GM21367 (cell line): ENCODE data around the gene NEDD4L.

Source experiments
- ATAC-seq: cut with Tn5 transposase; IDR thresholded peaks from one replicate; pipeline ENCODE4 v1.9.1; 2021; ENCODE audit not compliant: unreplicated experiment

The NEDD4L gene

DNA sequence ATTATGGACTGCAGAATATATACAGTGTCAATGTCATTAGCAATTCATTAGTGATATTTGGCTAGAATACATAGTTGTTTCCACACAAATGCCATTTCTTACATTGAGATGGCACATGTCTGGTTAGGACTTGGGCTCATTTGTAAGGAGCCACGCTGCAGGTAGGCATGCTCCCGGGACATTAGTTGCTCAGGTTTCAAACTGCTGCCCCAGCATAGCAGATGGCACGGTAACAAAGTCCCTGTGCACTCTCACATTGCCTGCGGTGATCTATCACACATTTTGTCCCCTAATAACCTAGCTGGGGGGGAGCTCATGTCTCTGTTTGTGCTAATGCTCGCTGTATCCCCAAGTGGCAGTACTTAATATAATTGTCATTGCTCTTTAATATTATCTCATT lies 185.1 kb downstream of the NEDD4L start:
- no peak for ATAC-seq

DNA sequence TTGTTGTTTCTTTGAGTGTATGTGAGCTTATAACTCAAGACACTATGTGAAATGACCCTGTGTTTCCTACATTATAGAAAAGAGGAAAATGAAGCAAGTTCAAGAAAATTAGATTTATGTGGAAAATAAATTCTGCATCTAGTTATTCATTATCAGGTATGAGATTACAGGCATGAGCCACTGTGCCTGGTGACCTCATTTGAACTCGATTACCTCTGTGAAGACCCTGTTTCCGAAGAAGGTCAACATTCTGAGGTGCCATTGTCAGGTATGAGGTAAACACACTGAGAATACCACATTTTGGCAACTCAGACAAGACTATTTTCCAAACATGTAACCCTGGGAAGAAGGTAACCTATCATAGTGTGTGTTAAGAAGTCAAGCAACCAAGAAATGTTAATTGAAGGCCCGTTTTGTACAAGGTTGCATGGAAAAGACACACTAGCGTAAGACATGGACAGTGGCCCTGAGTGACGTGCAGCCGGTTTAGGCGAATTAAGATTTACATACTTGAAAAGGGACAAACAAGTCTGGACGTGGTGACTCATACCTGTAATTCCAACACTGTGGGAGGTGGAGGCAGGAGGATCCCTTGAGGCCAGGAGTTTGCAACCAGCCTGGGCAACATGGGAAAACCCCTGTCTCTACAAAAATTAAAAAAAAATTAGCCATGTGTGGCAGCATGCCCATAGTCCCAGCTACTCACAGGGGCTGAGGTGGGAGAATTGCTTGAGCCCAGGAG lies 186.6 kb downstream of the NEDD4L start:
- no peak for ATAC-seq

DNA sequence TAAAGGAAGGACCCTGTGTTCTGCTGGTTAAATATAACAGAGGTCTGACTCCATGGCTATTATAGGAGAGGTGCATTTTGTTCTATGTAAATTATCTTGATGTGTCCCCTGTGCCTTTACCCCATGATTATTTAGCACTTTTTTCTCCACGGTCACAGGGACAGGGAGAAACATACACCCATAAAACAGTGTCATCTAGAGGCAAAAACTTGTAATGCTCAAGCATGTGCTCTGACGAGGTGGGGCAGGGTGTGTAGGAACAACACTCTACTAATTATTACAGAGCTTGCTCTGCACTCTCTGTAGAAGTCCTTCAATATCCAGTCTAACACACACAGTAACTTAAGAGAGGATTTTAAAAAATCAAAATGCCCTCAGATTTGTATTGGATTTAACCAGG lies 187.9 kb downstream of the NEDD4L start:
- ATAC-seq: no peak

DNA sequence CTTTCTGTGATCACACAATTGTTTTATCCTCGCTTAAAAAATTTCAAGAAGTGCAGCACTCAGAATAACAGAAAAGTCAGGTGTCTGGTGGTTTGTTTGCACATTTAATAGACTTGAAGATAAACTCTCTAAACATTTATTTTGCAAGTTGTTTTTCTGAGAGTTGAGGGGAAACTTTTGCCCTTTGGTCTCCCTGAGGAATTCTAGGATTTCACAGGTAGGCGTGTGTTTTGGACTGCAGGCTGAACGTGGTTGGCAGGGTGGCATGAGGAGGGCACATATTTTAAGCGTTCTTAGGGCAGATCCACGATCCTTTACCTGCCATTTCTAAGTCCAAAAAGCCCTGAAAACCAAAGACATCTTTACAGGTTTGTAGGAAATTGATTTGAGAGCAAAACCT lies 188.6 kb downstream of the NEDD4L start:
- no peak for ATAC-seq

DNA sequence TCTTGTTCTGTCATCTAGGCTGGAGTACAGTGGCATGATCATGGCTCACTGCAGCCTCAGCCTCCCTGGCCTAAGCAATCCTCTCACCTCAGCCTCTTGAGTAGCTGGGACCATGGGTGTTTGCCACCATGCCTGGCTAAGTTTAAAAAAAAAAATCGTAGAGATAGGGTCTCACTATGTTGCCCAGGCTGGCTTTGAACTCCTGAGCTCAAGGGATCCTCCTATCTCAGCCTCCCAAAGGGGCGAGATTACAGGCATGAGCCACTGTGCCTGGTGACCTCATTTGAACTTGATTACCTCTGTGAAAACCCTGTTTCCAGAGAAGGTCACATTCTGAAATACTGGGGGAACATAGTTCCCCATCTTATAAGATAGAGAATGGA lies 190.3 kb downstream of the NEDD4L start:
- ATAC-seq: no peak

DNA sequence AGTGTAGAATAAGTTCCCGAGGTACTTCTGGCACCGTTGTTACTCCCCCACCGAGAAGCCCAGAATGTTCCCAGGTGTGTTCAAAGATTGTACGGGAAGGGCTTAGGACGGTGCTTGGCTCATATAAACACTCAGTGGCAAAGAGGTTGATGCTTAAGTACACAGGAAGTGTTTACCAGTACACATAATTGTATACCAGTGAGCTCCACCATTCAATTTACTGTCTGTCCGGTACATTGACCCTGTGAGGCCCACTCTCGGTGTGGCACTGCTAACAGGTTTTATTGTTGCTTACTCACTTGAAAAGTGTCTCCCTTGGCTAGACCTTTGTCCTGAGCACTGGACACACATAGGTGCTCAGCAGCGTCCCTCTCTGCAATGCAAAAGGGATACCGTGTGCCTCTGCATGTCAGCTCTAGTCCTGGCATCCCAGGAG lies 191.0 kb downstream of the NEDD4L start:
- no peak for ATAC-seq

DNA sequence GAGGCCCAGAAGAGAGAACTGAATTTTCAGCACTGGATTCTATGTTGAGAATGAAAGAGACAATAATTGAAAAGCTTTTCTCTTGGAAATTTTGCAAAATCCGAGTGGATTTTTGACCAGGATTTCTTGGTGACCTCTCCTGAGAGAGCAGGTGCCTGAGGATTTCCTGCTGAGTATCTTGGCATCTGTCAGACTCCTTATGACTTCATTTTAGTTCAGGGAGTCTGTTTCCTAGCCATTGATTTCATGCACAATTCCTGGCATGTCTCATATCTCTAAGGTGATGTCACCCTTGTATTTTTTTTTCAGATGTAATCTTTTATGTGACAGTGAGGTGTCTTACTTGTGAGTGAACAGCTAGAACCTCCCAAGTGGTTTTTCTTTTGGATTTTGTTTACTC lies 195.9 kb downstream of the NEDD4L start:
- no peak for ATAC-seq

DNA sequence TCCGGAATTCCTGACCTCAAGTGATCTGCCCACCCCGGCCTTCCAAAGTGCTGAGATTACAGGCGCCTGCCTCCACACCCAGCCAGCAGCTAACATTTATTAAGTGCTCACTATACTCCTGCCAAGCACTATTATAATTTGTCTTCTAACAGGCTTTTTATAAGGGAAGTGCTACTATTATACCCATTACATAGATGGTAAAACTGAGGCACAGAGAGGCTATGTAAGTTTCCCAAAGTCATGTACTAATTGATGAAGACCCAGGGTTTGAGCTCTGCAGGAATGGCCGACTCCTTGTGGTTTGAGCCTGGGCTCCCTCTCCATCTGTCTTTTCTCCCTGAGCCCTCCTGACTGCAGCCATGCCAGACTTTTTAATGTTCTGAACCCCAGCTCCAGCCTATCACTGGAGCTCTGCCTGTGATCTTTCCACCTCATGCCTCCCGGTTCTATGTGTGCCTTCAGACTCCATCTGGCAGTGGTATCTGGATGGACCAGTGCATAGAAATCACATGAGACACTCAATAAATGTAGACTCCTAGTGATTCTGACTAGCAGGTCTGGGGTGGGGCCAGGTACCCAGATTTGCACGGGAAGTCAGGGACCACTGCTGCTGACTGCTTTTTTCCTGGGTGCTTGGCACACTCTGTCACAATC lies 197.1 kb downstream of the NEDD4L start:
- no peak for ATAC-seq

DNA sequence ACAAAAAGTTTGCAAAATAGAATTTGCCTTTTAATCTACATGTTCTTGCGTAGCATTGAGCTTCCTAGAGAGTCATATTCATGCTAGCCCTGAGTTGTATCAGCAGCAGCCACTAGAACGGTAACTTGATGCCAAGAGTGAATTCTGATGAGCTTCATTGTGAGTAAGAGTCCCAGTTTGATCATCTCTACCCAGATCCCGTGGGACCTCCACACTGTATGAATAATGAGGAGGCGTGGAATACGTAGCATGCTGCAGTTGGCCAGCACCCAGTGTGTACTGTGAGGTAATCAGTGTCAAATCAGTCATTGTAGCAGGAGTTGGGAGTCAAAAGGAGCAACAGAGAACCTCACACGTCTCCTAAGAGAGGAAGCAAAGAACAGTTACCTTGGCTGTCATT lies 197.9 kb downstream of the NEDD4L start:
- no peak for ATAC-seq

DNA sequence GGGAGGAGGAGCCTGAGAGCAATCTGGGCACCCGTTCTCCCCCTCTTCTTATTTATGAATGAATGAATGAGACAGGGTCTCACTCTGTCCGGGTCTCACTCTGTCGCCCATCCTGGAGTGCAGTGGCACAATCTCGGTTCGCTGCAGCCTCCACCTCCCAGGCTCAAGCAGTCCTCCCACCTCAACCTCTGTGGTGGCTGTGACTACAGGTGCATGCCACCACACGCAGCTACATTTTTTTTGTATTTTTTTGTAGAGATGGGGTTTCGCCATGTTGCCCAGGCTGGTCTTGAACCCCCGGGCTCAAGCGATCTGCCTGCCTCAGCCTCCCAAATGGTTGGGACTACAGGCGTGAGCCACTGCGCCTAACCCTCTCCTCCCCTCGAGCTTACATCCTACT lies 198.4 kb downstream of the NEDD4L start:
- no peak for ATAC-seq

DNA sequence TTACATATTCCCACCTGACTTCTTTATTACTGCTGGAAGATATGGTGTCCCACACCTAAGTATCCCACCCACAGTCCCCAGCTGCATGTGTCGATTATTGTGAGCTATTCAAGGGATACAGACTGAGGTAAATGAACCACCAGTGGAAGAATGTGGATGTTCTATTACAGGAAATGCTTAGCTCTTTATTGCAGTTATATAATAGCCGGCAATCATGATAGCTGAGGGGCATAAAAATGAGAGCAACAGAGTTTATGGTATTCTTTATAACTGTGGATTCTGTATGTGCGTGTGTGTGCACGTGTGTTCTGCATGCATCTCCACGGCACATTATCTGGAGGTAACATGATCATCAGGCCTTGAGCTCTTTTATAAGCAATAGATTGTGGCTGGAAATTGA lies 198.9 kb downstream of the NEDD4L start:
- no peak for ATAC-seq

DNA sequence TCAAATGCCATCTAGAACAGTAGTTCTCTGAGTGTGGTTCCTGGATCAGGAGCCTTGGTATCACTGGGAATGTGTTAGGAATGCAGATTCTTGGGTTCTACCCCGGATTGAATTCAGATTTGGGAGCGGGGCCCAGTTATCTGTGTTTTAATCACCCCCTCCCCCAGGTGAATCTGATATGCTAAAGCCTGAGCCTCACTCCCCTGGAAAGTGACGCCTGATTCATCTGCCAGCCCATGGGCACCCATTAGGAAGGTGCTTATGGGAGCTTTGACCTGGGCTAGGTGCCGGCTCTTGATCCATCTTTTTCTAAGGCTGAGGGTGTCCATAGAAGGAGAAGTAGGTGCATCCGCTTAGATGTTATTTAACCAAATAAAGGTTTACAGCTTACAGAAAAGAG lies 199.4 kb downstream of the NEDD4L start:
- ATAC-seq: no peak

DNA sequence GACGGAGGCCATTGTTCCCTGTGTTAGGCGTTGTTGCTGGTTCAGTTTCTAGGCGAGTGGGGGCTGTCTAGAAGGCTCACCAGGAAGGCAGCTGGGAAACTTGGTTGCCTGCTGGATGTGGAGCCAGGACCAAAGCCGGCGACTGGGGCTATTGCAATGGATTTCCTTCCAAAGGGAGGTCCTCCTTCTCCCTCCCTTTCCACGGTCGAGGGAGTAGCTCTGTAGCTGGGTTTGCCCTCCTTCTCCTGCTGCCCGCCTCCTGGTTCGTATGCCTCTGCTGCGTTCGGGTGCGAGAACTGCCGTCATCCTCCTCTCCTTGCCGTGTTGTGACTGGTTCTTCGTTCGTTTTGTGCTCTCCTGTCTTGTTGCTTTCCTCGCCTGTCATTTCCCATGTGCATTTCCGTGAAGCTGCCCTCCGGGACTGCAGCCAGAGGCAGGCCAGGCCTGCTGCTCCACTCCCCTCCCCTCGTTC lies 203.4 kb downstream of the NEDD4L start:
- ATAC-seq: no peak

DNA sequence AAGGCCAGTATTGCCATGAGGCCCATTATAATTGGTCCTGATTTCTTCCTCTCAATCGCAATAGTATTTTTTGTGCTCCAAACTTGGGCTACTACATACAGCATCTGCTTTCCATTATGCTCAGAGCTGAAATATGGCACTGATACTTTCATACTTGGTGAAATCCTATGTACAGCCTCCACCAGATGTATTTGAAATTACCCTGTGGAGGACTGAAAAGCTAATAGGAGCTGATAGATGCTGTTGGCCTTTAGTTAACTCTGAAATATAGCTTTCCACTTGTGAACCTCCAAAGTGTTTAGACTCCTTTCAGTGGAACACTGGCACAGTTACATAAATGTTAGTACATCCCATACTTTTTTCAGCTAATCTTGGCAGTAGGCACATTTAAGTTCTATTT lies 205.7 kb downstream of the NEDD4L start:
- ATAC-seq: no peak

DNA sequence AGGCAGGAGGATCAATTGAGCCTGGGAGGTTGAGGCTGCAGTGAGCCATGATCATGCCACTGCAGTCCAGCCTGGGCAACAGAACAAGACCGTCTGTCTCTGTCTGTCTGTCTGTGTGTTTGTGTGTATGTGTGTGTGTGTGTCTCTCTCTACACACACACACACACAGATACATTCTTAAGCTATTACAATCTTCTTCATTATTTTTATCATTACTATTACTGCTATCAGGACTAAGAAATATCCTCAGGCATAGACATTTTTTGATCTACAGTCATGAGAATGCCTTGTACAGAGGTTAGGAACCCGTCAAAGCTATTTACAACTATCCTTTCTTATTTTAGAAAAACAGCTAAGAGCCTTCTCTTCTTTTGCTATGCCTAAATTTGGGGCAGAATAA lies 207.4 kb downstream of the NEDD4L start:
- no peak for ATAC-seq

DNA sequence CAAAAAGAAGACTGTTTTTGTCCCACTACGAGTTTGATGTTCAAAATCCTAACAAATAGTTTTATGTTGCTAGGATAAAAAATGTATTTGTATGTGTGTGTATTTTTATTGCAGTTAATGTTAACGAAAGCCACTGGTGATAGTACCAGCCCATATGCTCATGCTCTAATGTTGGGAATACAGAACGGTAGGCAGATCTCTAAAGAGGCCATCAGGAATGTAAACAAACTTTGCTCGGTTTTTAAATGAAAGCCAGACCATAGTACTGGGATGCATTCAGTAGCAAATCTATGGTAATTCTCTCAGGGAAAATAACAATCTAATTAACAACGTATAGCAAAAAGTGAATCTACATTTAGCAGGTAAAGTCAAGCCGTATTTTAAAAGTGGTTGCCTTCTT lies 208.1 kb downstream of the NEDD4L start:
- no peak for ATAC-seq

DNA sequence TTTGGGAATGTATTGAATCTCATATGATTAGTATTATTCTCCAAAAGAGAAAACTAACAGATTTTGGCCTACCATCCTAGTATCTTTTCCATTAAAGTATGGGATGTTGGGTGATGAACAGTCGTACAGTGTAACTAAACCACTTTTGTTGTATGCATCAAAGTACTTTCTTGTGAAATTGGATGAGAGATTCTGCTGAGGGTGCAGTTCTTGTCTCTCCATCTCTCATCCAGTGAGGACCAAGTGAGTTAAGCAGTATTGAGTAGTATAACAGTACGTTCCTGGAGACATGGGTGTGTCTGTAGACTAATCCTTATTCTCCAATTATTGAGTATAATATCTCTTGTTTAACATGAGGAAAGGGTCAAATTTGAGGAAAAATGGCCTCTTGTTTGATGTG lies 209.3 kb downstream of the NEDD4L start:
- no peak for ATAC-seq

DNA sequence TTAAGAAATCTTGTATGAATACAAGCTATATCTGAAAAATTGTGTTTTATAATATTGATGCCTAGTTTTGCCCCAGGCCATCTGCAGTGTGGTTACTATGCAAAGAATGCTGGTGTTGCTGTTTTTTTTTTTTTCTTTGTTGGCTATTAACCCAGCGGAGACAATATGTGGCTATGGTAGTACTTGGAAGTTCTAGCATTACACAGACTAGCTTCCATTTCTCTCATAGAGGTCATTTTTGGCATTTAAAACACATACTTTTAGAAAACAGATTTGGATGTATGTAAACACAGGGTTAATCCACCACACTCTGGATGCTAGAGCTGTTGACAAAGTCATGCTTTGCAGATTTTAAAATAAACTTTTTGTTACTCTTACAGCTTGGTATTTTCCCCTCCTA lies 209.8 kb downstream of the NEDD4L start:
- ATAC-seq: no peak

DNA sequence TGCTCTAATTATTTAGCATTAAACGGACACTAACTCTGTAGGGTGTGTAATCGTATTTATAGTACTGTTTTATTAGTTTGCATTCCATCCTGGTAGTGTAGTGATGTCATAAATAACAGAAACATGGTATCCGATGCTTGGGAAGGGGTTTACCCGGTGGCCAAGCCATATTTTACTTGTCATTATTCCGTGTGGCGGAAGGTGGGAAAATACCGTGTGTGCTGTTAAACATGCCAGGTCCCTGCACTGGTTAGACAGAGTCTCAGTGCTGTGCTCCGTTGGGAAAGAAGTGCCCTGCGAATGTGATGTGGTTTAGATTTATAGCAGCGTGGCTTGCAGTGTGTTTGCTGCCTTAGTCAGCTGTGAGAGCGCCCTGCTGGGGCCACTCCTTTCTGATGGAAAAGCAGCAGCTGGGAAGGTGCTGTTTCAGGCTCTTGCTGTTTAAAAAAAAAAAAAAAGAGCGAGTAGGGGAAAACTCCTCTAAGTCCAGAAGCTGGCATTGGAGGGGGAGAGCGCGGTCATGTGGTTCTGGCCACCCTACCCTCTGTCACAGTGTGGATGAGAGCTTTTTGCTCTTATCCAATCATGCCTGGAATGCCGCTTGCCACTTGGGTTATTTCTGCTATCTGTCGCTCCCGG lies 211.0 kb downstream of the NEDD4L start:
- no peak for ATAC-seq

DNA sequence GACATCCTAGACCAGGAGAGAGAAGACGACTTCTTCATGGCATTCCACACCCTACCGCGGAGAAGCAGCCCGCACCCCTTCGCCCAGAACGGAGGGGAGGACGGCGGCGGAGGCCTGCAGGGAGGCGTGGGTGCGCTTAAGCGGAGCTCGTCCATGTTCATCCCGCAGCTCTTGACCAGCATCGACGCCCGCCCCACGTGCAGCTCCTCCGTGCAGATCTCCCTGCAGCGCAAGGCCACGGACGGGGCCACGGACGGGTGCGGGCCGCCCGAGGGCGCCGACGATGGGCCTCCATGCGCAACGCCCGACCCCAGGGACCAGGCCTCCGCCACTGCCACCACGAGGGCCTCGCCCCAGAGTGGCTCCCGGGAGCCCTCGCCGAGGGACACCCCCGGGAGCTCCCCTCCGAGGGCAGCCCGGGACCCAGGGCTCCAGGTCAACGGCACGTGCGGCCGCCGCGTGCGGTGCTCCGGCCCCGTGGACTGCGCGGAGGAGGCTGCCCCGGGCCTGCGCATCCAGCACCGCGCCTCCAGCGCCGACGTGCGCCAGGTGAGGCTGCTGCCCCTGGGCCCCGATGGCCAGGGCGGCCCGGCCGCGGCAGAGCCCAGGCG lies 211.8 kb downstream of the NEDD4L start:
- ATAC-seq: no peak

DNA sequence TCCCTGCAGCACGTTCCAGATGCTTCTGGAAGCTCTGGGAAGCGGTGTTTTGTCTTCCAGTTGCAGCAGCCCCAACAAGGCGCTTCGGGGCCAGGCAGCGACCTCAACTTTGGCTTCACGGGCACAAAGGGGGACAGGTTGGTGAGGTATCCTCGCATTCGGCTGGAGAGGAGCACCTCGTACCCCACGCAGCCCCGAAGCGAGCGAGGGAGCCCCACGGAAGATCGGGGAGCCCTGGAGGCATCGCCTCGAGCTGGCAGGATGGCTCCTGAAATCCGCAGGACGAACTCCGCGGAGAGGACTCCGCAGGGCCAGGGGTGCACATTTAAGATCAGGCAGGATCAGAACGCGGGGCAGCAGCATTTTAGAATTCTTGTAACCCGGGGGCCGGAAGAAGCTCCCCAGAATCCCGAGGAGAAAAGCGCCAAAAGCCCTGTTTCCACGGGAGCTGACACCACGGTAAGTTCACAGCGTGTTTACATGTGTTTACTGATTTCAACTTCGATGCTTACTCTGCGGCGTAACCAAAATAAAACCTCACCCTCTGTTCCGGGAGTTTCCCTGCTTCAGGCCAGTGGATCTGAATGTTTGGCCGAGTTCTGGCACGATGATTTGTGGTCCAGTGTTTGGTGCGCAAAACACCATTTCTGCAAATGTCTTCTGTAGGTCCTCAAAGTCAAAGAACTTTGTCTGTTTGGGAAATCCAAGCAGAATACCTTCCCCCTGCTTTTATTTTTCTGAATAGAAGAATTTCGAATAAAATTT lies 212.5 kb downstream of the NEDD4L start:
- no peak for ATAC-seq
